Measurements from ENCODE around the gene RGS12.

The RGS12 gene

DNA sequence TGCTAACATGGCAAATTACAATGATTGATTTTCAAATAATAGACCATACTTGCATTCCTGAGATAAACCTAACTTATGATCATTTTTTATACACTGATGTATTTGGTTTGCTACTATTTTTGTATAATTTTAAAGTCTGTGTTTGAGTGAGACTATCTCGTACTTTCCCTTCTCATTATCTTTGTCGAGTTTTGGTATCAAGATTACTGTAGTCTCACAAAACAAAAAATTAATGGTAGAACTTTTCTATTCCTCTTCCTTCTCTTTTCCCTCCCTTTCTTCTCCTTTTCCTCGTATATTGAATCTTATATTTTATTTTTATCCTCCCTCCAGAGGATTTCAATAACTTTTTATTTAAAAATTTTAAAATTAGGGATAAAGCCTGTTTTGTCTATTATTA is 41.5 kb downstream of the RGS12 start:
- no peak for DNase-seq

- DNase-seq = no peak
These were observed 42.6 kb downstream of the RGS12 start for GRCh38 chr4:3335385-3335784.

DNA sequence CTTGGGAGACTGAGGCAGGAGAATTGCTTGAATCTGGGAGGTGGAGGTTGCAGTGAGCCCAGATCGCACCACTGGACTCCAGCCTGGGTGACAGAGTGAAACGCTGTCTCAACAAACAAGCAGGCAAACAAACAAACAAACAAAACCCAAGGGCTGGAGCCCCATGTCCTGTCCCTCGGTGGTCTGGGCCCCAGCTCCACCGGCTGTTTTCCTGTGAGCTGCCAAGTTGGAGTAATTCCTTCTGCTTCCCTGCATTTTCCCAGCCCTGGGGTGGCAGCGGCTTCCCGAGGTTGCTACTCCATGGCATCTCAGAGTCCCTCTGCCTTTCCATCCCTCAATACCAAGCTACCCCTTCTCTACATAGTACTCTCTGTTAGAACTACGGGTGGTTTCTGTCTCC is 43.2 kb downstream of the RGS12 start:
- no peak for DNase-seq

DNA sequence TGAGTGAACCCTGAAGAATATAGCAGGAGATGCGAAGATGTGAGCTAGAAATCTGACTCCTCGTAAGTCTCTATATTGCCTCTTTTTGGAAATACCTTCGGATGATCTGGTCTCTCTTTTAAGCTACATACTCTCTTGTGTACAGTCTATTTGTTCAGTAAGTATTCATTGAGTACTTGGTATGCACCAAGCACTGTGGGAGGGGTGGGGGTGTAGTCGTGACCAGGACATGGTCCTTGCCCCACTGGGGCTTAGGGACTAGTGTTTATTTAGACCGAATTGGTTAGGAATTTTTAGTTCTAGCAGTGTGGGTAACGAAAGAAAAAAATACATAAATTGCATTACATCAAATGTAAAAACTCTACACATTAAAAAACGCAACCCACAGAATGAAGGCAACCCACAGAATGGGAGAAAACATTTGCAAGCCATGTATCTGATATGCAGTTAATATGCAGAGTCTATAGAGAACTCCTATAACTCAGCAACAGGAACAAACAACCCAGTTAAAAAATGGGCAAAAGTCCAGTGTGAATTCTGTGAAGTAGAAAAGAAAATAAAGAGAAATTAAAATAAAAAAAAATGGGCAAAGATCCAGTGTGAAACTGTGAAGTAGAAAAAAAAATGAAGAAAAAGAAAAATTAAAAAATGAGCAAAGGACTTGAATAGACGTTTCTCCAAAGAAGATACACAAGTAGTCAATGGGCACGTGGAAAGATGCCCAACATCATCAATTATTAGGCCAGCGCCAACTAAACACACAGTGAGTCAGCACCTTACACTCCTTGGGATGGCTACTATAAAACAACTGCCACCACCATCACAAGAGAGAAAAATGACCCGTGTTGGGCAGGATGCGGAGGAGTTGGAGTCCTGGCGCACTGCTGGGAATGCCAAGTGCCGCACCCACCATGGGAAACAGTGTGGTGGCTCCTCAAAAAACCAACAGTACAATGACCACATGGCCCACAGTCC is 43.8 kb downstream of the RGS12 start:
- no peak for DNase-seq

DNA sequence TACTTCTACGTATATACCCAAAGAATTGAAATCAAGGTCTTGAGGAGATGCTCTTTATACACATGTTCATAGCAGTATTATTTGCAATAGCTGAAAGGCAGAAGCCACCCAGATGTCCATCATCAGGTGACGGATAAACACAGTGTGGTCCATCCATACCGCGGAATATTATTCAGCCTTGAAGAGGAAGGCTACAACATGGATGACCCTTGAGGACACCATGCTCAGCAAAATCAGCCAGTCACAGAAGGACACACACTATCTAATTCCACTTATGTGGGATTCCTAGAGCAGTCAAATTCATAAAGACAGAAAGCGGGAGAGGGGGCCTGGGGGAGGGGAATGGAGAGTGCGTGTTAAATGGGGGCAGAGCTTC is 44.5 kb downstream of the RGS12 start:
- DNase-seq = no peak

GRCh38 chr4:3337811-3338210 is 45.0 kb downstream of the RGS12 start:
- DNase-seq = no peak

GRCh38 chr4:3338321-3338838 is 45.6 kb downstream of the RGS12 start:
- DNase-seq = no peak

GRCh38 chr4:3338976-3339531 is 46.2 kb downstream of the RGS12 start:
- no peak for DNase-seq

DNA sequence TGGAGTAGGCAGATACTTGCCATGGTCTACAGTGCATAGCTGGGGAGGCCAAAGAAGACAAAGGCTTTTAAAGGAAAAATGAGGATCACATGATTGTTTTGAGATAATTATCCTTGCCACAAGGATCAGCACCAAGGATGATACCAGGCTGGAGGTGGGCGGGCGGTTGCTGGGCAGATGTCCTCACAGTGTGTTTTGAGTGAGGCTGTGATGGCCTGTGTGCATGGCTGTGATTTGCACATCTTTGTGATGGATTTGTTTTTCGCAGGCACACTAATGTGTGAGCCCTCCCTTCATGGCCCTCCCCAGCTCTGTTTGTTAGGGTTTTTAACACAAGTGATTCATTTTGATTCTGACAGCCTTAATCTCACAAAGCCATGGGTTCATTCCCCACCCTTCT is 46.8 kb downstream of the RGS12 start:
- no peak for DNase-seq

- no peak for DNase-seq
These were observed 47.3 kb downstream of the RGS12 start for GRCh38 chr4:3340038-3340699.

DNA sequence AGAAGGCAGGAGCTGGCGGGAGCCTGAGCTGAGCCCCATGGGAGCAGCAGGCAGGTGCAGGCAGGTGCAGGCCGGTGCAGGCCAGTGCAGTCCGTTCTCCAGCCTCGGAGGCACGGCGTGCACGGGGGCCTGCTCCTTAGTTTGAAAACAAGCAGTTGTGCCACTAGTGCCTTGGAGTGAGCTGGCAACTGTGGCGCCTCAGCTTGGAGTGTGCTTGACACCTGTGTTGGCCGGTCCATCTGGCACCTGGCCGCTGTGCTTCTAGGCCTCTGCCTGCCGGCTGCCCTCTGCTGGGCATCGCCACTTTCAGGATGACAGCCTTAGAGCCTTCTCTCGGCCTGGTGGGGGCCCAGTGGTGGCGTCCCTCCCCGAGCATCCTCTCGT is 47.9 kb downstream of the RGS12 start:
- no peak for DNase-seq

DNA sequence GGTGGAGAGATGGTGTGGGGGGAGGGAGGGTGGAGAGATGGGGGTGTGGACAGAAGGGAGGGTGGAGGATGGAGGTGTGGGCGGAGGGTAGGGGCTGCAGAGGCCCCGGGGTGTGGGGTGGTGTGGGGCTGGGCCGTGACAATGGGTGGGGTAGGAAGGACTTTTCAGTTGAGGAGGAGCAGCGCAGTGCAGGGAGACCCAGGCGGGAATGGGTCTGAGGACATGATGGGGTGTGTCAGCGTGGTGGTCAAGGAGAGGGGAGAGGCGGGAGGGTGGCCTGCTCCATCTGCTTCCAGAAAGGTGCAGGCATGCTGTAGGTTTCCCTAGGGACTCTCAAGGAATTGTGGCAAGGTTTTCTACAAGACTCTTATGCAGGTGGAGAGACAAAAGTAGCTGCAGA is 48.9 kb downstream of the RGS12 start:
- no peak for DNase-seq

- peak; percentile 56 for DNase-seq
These were observed 49.5 kb downstream of the RGS12 start for GRCh38 chr4:3342182-3342854.

Data from inflammatory macrophage treated with lipopolysaccharide for 4 hours (primary cell).